HG02852 (cell line): ENCODE data around the gene ADCK1.
"Not testable (repeated sequence)": the region's sequence is repeated elsewhere in the genome, so short reads cannot be mapped to it uniquely, and the experiment has no call there.

ENCODE experiments used
- ATAC-seq: cut with Tn5 transposase; IDR thresholded peaks from one replicate; pipeline ENCODE4 v1.9.1; 2021; ENCODE audit warnings: mild to moderate bottlenecking, moderate library complexity; ENCODE audit not compliant: unreplicated experiment

Gene ADCK1, protein sequence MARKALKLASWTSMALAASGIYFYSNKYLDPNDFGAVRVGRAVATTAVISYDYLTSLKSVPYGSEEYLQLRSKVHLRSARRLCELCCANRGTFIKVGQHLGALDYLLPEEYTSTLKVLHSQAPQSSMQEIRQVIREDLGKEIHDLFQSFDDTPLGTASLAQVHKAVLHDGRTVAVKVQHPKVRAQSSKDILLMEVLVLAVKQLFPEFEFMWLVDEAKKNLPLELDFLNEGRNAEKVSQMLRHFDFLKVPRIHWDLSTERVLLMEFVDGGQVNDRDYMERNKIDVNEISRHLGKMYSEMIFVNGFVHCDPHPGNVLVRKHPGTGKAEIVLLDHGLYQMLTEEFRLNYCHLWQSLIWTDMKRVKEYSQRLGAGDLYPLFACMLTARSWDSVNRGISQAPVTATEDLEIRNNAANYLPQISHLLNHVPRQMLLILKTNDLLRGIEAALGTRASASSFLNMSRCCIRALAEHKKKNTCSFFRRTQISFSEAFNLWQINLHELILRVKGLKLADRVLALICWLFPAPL

GRCh38 chr14:77799863-77800730 is at the start of gene ADCK1:
ADCK1 (plus strand) TSS chr14:77800109; CDS start chr14:77818979, 18,870 bp downstream.
- ATAC-seq, result peak; percentile 96

- no peak for ATAC-seq
These were observed 47.6 kb upstream of the ADCK1 start for GRCh38 chr14:77752266-77752665.

- ATAC-seq, result no peak
These were observed 47.0 kb upstream of the ADCK1 start for GRCh38 chr14:77752799-77753516.

DNA sequence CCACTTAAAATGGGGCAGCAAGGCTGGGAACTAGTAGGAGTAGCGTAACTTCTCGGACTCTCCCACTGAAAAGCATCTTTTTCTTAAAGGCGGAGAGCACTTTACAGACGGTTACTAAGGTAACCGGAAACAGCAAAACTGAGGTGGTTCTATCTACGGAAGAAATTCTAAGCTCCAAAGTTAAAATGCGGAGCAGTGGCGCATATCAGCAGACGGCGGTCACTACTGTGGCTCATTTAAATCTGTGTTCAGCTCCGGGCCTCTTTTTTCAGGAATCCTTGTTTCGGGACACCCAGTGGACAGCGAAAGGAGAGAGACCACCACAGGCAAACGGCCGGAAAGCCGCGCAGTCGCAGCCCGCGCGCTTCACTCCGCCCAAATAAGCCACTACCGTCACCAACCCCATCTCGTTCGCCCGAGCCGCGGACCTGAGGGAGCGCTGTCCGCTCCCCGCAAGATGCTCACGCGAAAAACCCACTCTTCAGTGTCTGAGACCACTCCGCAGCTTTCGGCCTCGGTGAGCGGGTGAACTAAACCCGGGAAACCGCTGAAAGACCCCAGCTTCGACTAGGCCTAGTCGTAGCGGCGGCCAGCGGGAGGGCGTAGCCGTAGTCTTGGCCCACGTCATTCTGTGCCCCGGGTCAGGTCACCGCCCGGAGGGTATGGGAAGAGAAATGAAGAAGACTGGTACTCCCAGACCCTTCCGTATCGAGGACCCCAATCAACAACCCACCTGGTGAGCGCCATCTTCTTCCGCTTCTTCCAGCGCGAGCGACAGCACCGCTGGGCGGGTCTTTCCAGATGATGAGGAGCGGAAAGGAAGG is 39.3 kb upstream of the ADCK1 start, which contains the start of gene SNW1:
SNW1 (minus strand) TSS at position 776 of the 824 bp plus-strand sequence; CDS start at position 747, 29 bp downstream.
- ATAC-seq, result peak; percentile 93

- peak; percentile 20 for ATAC-seq
These were observed 38.5 kb upstream of the ADCK1 start for GRCh38 chr14:77761205-77761931.

- no peak for ATAC-seq
These were observed 36.6 kb upstream of the ADCK1 start for GRCh38 chr14:77763316-77763715.

GRCh38 chr14:77763978-77764377 is 35.9 kb upstream of the ADCK1 start:
- no peak for ATAC-seq

- not testable (repeated sequence) for ATAC-seq
These were observed 31.4 kb upstream of the ADCK1 start for GRCh38 chr14:77768442-77769069.

DNA sequence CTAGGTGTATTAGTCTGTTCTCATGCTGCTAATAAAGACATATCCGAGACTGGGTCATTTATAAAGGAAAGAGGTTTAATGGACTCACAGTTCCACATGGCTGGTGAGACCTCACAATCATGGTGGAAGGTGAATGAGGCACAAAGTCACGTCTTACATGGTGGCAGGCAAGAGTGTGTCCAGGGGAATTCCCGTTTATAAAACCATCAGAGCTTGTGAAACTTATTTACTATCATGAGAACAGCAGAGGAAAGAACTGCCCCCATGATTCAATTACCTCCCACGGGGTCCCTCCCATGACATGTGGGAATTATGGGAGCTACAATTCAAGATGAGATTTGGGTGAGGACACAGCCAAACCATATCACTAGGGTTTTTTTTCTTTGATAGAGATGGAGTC is 25.9 kb upstream of the ADCK1 start:
- not testable (repeated sequence) for ATAC-seq

- ATAC-seq, result no peak
These were observed 17.7 kb upstream of the ADCK1 start for GRCh38 chr14:77782202-77782601.

DNA sequence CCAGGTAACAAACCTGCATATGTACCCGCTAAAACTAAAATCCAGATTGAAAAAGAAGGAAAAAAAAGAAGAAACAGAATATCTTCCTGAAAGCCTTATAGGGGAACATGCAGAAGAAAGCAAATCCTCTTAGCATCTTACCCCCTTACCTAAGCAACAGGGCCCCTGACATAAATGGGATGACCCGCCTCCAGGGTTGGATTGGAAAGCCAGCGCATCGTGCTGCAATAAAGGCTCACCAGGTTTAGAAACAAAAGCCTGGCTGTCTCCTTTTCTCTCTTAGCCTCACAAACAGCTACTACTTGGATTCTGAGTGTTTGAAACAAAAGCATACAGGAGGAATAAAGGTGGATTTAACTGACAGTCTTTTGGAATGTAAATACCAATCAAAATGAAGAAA is 13.8 kb upstream of the ADCK1 start:
- no peak for ATAC-seq

DNA sequence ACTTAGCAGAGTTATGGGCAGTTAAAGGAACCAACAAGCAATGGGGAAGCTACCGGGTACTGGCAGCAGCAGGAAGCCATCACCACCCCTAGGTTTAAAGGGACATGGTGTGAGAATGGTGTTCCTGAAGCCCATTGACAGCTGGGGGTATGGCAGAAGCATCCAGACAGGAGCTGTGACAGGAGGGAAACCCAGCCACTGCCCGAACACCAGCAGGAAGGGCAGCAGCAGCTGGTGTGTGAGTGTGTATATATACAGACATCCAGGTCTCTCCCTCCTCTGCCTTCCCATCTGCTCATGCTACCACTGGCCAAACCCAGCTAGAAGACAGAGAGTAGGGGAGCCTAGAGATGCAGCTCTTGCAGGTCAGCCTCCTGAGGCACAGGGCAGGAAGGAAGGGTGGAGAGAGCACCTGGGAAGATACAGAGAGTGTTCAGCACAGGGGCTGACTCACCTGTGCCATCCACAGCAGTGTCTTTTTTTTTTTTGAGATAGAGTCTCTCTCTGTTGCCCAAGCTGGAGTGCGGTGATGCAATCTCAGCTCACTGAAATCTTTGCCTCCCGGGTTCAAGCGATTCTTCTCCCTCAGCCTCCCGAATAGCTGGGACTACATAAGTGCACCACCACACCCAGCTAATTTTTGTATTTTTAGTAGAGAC is 9.2 kb upstream of the ADCK1 start:
- ATAC-seq, result no peak

GRCh38 chr14:77791225-77791600 is 8.7 kb upstream of the ADCK1 start:
- no peak for ATAC-seq

GRCh38 chr14:77793255-77793654 is 6.7 kb upstream of the ADCK1 start:
- not testable (repeated sequence) for ATAC-seq

GRCh38 chr14:77794357-77794756 is 5.6 kb upstream of the ADCK1 start:
- no peak for ATAC-seq

GRCh38 chr14:77799456-77799855 is 453 bp upstream of the ADCK1 start:
- peak; percentile 1 for ATAC-seq

DNA sequence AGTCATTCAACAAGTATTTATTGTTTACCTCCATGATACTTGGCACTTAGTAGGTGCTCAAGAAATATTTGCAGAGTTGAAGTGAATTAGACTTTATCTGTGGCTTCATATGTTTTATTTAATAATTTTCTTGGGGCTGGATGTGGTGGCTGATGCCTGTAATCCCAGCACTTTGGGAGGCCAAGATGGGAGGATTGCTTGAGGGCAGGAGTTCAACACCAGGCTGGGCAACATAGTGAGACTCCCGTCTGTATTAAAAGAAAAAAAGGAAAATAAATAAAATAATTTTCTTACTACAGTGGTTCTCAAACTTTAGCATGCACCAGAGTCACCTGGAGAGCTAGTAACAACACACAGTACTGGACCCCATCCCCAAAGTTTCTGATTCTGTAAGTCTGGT is 905 bp downstream of the ADCK1 start:
- no peak for ATAC-seq

DNA sequence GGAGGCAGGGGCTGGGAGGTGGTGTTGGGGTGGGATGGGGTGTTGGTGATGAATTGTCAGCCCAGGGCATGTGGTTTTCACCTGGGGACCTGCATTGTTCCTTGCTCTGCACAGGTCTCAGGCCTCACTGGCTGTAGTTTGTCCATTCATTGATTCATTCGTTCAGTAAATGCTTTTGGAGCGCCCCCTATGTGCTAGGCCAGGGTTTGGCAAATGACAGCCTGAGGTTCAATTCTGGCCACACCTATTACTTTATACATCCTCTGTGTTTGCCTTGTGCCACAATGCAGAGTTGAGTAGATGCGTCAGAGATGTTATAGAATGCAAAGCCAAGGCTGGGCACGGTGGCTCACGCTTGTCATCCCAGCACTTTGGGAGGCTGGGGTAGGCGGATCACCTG is 4.7 kb downstream of the ADCK1 start:
- no peak for ATAC-seq
